Esophagus squamous epithelium (tissue), 5 donors: ENCODE results near the gene BDNF. TPM values are rescaled to one million over a fixed set of nuclear protein-coding genes. Genes with fewer than 3 reads are reported as not detected.
A peak's percentile ranks its signal among the peaks of the same experiment; 100 is the strongest.
"Not testable (repeated sequence)": the region's sequence is repeated elsewhere in the genome, so short reads cannot be mapped to it uniquely, and the experiment has no call there.

Experiments
- DNase-seq: peaks from one replicate; lab custom pipeline; 2025; lab: John Stamatoyannopoulos, UW
- H3K27ac ChIP-seq, 4 donors: fragments of 200-600 bp; sonication (generic); one replicate each; pipeline ENCODE4 v1.5.1; 2016 to 2019; ENCODE audit warnings: mild to moderate bottlenecking in 1 of 4
- H3K27me3 ChIP-seq, 4 donors: fragments of 200-600 bp; sonication (generic); 1 replicate in 3 of 4; 2 replicates in 1 of 4; pipeline versions ENCODE4 v1.5.1 to v1.6.0; 2017 to 2021; ENCODE audit warnings: antibody characterized with exemption in 1 of 4
- H3K36me3 ChIP-seq, 3 donors: fragments of 200-600 bp; sonication (generic); one replicate each; pipeline ENCODE4 v1.5.1; 2016 to 2019
- H3K4me1 ChIP-seq, 3 donors: fragments of 200-600 bp; sonication (generic); one replicate each; pipeline ENCODE4 v1.5.1; 2017 to 2019
- H3K4me3 ChIP-seq, 4 donors: fragments of 200-600 bp; sonication (generic); 1 replicate in 3 of 4; 2 replicates in 1 of 4; pipeline ENCODE4 v1.5.1; 2016 to 2019; ENCODE audit warnings: mild to moderate bottlenecking in 2 of 4, moderate library complexity in 1 of 4
- H3K9me3 ChIP-seq, 3 donors: fragments of 200-600 bp; sonication (generic); one replicate each; pipeline ENCODE4 v1.5.1; 2016 to 2019
- POLR2A ChIP-seq, 4 donors: fragments of 450-650 bp; IDR thresholded peaks; one replicate each; pipeline ENCODE4 v1.6.1; 2017; ENCODE audit warnings: antibody characterized with exemption in 4 of 4, mild to moderate bottlenecking in 4 of 4, moderate library complexity in 3 of 4
- WGBS, 2 donors: methylation state at CpG; one replicate each; pipeline ENCODE4 v1.1.5; 2018; 5-methylcytosine and 5-hydroxymethylcytosine counted together
- intact Hi-C: fragments of 100-400 bp; cut with DNase I; formaldehyde crosslinking; loops from one replicate; pipeline ENCODE4 v1.15.0; 2022
- total RNA-seq, 4 donors: library from RNA; depleted of rRNA; stranded (reverse); fragments of >200 nt; gene quantifications; one replicate each; pipeline ENCODE4 v1.1.0, GENCODE V29; 2016
- TF ChIP-seq, protein P1 (sequence below), 6 experiments: fragments of 450-650 bp in 4 of 6; fragments of 200-600 bp in 2 of 6; sonication (generic) in 2 of 6; IDR thresholded peaks; one replicate each; pipeline ENCODE4 v1.5.1; 2016 to 2019; ENCODE audit warnings: antibody characterized with exemption in 6 of 6, mild to moderate bottlenecking in 4 of 6, moderate library complexity in 4 of 6
- donor health status: DM: yes; HTN: yes; CAD: no.

Gene BDNF
- total RNA-seq, 4 donors from 2014 or later = 0.15 to 1.1 (median 0.84) TPM

DNA sequence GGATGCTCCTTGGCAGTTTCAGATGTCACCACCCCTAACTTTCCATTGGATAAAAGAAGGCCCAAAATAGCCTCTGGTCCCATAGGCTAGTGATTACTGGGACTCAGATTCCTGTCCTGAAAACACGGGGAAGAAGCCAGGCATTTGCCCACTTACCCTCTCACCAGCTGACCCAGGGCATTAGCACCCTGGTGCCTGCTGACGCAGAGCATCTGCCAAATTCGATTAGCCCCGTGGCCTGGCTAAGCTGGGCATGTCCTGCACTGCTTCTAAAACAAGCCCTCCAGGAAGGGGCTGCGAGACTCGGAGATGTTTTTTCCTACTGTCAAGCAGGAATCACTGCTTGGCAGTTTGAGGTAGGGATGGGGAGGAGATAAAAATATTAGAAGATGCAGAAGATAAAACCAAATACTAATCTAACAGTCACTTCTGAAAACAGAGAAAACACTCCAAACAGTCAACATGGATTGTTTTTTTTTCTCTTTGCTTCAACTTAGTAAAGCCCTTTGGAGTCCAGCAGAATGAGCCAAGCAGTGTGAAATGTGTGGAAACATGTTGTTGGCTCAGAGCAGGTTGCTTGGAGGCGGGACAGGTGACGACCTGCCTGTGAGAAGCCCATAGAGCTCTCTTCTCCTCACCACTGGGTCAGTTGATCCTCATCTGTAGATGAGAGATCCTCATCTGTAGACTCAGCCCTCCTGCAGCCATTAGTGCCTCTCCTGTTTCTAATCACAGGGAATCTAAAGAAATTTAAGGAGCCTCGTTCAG lies 54.0 kb downstream of the BDNF start:
- WGBS, 2 donors = 38 to 60% methylated on average over 8 to 9 of the region's 9 CpGs
- intact Hi-C loops = no loop called here
- H3K27ac ChIP-seq = no peak overlapping the region
- peaks cover 0 to 15% (median 0%) of the 10 kb centered on the region in 3 donors for H3K4me1 ChIP-seq
- H3K27me3 ChIP-seq = no peaks in the 10 kb centered on the region
- no peak for DNase-seq
- H3K4me3 ChIP-seq = no peak overlapping the region
- TF ChIP-seq, protein P1, sequence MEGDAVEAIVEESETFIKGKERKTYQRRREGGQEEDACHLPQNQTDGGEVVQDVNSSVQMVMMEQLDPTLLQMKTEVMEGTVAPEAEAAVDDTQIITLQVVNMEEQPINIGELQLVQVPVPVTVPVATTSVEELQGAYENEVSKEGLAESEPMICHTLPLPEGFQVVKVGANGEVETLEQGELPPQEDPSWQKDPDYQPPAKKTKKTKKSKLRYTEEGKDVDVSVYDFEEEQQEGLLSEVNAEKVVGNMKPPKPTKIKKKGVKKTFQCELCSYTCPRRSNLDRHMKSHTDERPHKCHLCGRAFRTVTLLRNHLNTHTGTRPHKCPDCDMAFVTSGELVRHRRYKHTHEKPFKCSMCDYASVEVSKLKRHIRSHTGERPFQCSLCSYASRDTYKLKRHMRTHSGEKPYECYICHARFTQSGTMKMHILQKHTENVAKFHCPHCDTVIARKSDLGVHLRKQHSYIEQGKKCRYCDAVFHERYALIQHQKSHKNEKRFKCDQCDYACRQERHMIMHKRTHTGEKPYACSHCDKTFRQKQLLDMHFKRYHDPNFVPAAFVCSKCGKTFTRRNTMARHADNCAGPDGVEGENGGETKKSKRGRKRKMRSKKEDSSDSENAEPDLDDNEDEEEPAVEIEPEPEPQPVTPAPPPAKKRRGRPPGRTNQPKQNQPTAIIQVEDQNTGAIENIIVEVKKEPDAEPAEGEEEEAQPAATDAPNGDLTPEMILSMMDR (IDR thresholded peaks at IDR 0.05) = no peak
- TF ChIP-seq POLR2A (IDR thresholded peaks at IDR 0.05) = no peak
- H3K36me3 ChIP-seq = no peaks in the 10 kb centered on the region
- no peaks in the 10 kb centered on the region for H3K9me3 ChIP-seq

DNA sequence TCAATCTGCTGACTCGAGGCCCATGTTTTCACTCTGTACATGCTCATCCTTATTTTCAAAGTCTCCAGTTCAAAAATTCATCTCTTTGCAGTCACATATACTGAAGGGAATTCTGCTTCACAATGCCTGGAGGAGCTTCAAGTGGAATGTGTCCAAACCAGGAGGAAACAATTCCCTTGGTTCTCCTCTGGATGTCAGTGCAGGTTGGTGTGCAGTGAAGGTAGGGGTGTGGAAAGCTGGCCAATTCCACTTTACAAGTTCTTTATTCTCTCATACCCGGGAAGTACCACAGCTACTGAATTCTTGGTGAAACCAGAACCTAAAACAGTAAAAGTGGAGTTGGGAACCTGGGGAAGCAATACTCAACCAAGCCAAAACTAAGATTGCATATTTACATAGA lies 57.3 kb downstream of the BDNF start:
- no peaks in the 10 kb centered on the region for H3K36me3 ChIP-seq
- no peaks in the 10 kb centered on the region for H3K9me3 ChIP-seq
- 48 to 51% methylated on average over 2 of the region's 2 CpGs for WGBS, 2 donors
- H3K4me1 ChIP-seq = peaks cover 0 to 15% (median 0%) of the 10 kb centered on the region in 3 donors
- H3K27ac ChIP-seq = no peak overlapping the region
- TF ChIP-seq POLR2A (IDR thresholded peaks at IDR 0.05) = no peak
- TF ChIP-seq, protein P1 (IDR thresholded peaks at IDR 0.05) = peak in 1 of 6 experiments; percentile 17
- intact Hi-C loops = no loop called here
- no peaks in the 10 kb centered on the region for H3K27me3 ChIP-seq
- DNase-seq = no peak
- H3K4me3 ChIP-seq = no peak overlapping the region

DNA sequence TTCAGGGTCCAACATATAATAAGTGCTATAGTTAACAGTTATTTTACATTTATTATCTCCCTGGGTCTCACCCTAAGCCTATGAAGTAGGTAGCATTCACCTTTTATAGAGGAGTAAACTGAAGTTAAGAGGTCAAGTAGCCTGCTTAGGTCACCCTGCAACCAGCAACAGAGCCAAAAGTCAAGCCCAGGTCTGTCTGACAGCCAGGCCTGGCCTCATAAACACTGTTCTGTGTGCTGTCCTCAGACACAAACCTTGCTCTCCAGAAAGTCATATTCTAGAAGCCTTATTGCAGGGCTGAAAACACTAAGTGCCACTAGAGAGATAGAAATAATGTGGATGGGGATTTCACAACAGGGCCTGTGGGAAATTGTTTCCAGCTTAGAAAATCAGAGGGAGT lies 59.3 kb downstream of the BDNF start:
- Histone ChIP-seq H3K27me3 (no peaks in the 10 kb centered on the region), H3K9me3 (no peaks in the 10 kb centered on the region), H3K36me3 (no peaks in the 10 kb centered on the region), H3K4me3 (no peak overlapping the region), H3K4me1 (peaks cover 0 to 6% (median 0%) of the 10 kb centered on the region in 3 donors), H3K27ac (no peak overlapping the region)
- intact Hi-C loops = no loop called here
- TF ChIP-seq, protein P1 (IDR thresholded peaks at IDR 0.05) = no peak
- no peak for TF ChIP-seq POLR2A (IDR thresholded peaks at IDR 0.05)
- no peak for DNase-seq

DNA sequence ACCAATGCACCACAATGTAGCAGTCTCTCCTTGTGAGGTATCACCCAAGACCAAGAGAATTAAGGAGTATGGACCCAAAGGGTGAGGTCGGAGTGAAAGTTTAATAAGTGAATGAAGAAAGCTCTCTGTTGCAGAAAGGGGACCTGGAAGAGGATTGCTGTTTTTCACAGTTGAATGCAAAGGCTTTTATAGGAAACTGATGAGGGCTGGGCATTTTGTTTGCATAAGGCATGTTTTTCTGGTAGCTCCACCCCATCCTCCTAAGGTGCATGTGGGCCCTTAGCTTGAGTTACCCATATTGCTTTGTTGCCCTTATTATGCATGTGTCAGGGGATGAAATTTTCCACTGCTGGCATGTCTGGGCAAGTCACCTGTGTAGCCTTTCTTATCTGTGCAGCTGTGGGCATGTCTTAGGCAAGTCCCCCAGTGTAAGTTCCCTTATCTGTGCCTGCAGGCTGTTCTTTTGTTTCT lies 64.7 kb downstream of the BDNF start:
- DNase-seq = no peak
- 92% methylated on average over 1 of the region's 1 CpG; no CpG with 5 or more reads in 1 of the 2 donors for WGBS, 2 donors

DNA sequence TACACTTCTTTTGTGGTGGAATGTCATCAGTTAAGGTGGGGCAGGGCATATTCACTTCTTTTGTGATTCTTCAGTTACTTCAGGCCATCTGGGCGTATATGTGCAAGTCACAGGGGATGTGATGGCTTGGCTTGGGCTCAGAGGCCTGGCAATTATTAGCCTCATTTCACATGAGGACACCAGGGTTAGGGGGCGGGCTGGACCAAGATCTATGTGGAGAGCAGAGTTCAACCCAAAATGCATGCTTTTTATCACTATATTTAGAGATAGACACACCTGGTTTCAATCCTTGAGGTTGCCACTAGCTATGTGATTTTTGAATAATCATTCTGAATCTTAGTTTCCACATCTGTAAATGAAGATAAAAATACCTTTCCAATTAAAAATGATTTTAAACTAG lies 65.5 kb downstream of the BDNF start:
- H3K27ac ChIP-seq, intact Hi-C loops, H3K4me1 ChIP-seq, H3K36me3 ChIP-seq, DNase-seq, H3K27me3 ChIP-seq, H3K9me3 ChIP-seq, H3K4me3 ChIP-seq: not testable (repeated sequence)
- WGBS, 2 donors = 82 to 90% methylated on average over 1 to 2 of the region's 2 CpGs

More for the DNA sequence above, 64.7 kb downstream of the BDNF start:
- no peak overlapping the region for H3K4me3 ChIP-seq
- peaks cover 0 to 6% (median 5%) of the 10 kb centered on the region in 3 donors for H3K9me3 ChIP-seq
- H3K27me3 ChIP-seq = no peaks in the 10 kb centered on the region
- no peaks in the 10 kb centered on the region for H3K36me3 ChIP-seq
- H3K4me1 ChIP-seq = no peaks in the 10 kb centered on the region
- TF ChIP-seq, protein P1 (IDR thresholded peaks at IDR 0.05) = no peak
- no peak for TF ChIP-seq POLR2A (IDR thresholded peaks at IDR 0.05)
- H3K27ac ChIP-seq = no peak overlapping the region
- intact Hi-C loops = no loop called here

DNA sequence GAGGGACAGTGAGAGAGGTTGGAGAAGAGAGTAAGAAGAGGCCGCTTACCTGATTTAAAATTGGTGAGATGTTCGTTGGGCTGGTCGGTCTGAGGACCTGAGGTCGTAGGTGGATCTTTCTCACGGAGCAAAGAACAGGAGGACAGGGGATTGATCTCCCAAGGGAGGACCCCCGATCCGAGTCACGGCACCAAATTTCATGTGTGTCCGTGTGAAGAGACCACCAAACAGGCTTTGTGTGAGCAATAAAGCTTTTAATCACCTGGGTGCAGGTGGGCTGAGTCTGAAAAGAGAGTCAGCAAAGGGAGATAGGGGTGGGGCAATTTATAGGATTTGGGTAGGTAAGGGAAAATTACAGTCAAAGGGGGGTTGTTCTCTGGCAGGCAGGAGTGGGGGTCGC lies 66.0 kb downstream of the BDNF start:
- not testable (repeated sequence) for H3K27ac ChIP-seq, H3K4me1 ChIP-seq

DNA sequence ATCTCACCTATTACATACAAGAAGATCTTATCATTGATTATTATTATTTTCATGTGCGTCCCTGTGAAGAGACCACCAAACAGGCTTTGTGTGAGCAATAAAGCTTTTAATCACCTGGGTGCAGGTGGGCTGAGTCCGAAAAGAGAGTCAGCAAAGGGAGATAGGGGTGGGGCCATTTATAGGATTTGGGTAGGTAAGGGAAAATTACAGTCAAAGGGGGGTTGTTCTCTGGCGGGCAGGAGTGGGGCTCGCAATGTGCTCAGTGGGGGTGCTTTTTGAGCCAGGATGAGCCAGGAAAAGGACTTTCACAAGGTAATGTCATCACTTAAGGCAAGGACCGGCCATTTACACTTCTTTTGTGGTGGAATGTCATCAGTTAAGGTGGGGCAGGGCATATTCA lies 71.2 kb downstream of the BDNF start:
- intact Hi-C loops, H3K9me3 ChIP-seq, H3K4me3 ChIP-seq, DNase-seq, H3K27me3 ChIP-seq, H3K27ac ChIP-seq, H3K36me3 ChIP-seq, H3K4me1 ChIP-seq: not testable (repeated sequence)
- 90 to 98% methylated on average over 4 to 5 of the region's 5 CpGs for WGBS, 2 donors

More for the DNA sequence above, 66.0 kb downstream of the BDNF start:
- DNase-seq, H3K4me3 ChIP-seq, intact Hi-C loops, H3K36me3 ChIP-seq, H3K27me3 ChIP-seq, H3K9me3 ChIP-seq: not testable (repeated sequence)
- WGBS, 2 donors = 80 to 94% methylated on average over 8 to 10 of the region's 10 CpGs
